Measurements from ENCODE around the gene ALKBH8. TPM values are rescaled to one million over a fixed set of nuclear protein-coding genes. Genes with fewer than 3 reads are reported as not detected.
A peak's percentile ranks its signal among the peaks of the same experiment; 100 is the strongest.

Gene ALKBH8
- total and polyA plus RNA-seq, 2 of the 4 experiments (the other 2 are of a cell fraction): 3.0 to 6.6 TPM

- Histone ChIP-seq H2AFZ (replicated peaks; ENCODE audit: low read length, poor library complexity) (peak within 1 kb of the TSS; percentile 89), H3K79me1 (ENCODE audit: low read depth in 1 of 2, low read length in 2 of 2) (peaks cover 6 to 8% of the 10 kb centered on the region in 2 experiments), H3K27ac (ENCODE audit: insufficient read depth, low read length) (peak within 1 kb of the TSS; percentile 46), H3K9me3 (ENCODE audit: control insufficient read depth, insufficient read depth, low read length) (no peaks in the 10 kb centered on the region), H2AK9ac (replicated peaks; ENCODE audit: low read depth, low read length, poor library complexity) (no peak within 1 kb of the TSS), H4K20me1 (ENCODE audit: insufficient read depth, low read length) (no peaks in the 10 kb centered on the region), H2BK15ac (ENCODE audit: low read depth, low read length) (no peak within 1 kb of the TSS), H4K5ac (ENCODE audit: low read depth, low read length) (peak within 1 kb of the TSS; percentile 94), H2BK20ac (ENCODE audit: low read depth, low read length) (no peak within 1 kb of the TSS), H2BK5ac (ENCODE audit: low read depth, low read length, poor library complexity, severe bottlenecking) (peak within 1 kb of the TSS; percentile 37), H3K56ac (ENCODE audit: extremely low read depth, insufficient read depth, low read length) (peak within 1 kb of the TSS; percentile 68; the same call in 1 of the 2 replicates), H3K9ac (ENCODE audit: low read depth, low read length) (peak within 1 kb of the TSS; percentile 76), H3K4me3 (ENCODE audit: insufficient read depth, low read depth, low read length) (peak within 1 kb of the TSS; percentile 76), H2BK120ac (ENCODE audit: low read depth, low read length) (no peak within 1 kb of the TSS; the same call in 1 of the 2 replicates), H3K27me3 (ENCODE audit: control insufficient read depth, insufficient read depth, low read length) (no peaks in the 10 kb centered on the region), H3K36me3 (ENCODE audit: control insufficient read depth, insufficient read depth, low read length) (peaks cover 10% of the 10 kb centered on the region), H3K4me1 (ENCODE audit: control insufficient read depth, insufficient read depth, low read length) (no peaks in the 10 kb centered on the region), H4K91ac (ENCODE audit: insufficient read depth, low read depth, low read length) (peak within 1 kb of the TSS; percentile 17), H2AK5ac (ENCODE audit: low read depth, low read length) (no peak within 1 kb of the TSS), H3K14ac (replicated peaks; ENCODE audit: low read depth, low read length) (peak within 1 kb of the TSS; percentile 66; the same call in 1 of the 2 replicates), H3K9me1 (ENCODE audit: insufficient read depth, low read length) (no peaks in the 10 kb centered on the region), H4K8ac (ENCODE audit: low read depth in 2 of 2, low read length in 2 of 2) (peak within 1 kb of the TSS; percentile 91 to 97), H3K23ac (ENCODE audit: low read depth, low read length) (peak within 1 kb of the TSS; percentile 57; the same call in 1 of the 2 replicates), H3K18ac (ENCODE audit: low read depth, low read length) (peak within 1 kb of the TSS; percentile 6; the same call in 1 of the 2 replicates), H3K4ac (ENCODE audit: low read depth, low read length) (peak within 1 kb of the TSS; percentile 75), H3K4me2 (ENCODE audit: low read depth, low read length) (peak within 1 kb of the TSS; percentile 99)
- ATAC-seq (ENCODE audit: low read depth): peak; percentile 100
- TF ChIP-seq CHD1 (IDR thresholded peaks at IDR 0.05; ENCODE audit: low read depth, low read length) (no peak), MAZ (IDR thresholded peaks at IDR 0.05; ENCODE audit: borderline replicate concordance, low read depth, low read length) (no peak), BHLHE40 (IDR thresholded peaks at IDR 0.05; ENCODE audit: low read depth, low read length) (no peak), RAD21 (IDR thresholded peaks at IDR 0.05; ENCODE audit: low read length) (no peak), MAFK (IDR thresholded peaks at IDR 0.05; ENCODE audit: low read depth, low read length) (no peak), NFE2L2 (IDR thresholded peaks at IDR 0.05; ENCODE audit: low read depth, low read length) (no peak), USF2 (IDR thresholded peaks at IDR 0.05; ENCODE audit: low read depth, low read length) (no peak), RFX5 (IDR thresholded peaks at IDR 0.05; ENCODE audit: low read depth, low read length) (no peak), CTCF (conservative IDR thresholded peaks at IDR 0.05; ENCODE audit: low read depth, low read length) (no peak), POLR2A (IDR thresholded peaks at IDR 0.05; ENCODE audit: low read depth, low read length) (no peak; the same call in 1 of the 2 replicates), MXI1 (IDR thresholded peaks at IDR 0.05; ENCODE audit: borderline replicate concordance, low read depth, low read length) (no peak), SMC3 (IDR thresholded peaks at IDR 0.05; ENCODE audit: low read depth, low read length) (no peak), ELK1 (IDR thresholded peaks at IDR 0.05; ENCODE audit: borderline replicate concordance, low read depth, low read length) (no peak), CEBPB (IDR thresholded peaks at IDR 0.05; ENCODE audit: low read depth, low read length) (no peak)
- intact Hi-C loops (cut with micrococcal nuclease): no loop called here
- WGBS, 2 experiments (ENCODE audit: extremely low coverage in 2 of 2, insufficient read length in 1 of 2): 0% methylated on average over 11 of the region's 30 CpGs; no CpG with 5 or more reads in 1 of the 2 experiments
- no TSS peak for BruUV-seq (replicated peaks)
- dilution Hi-C loops (cut with HindIII; ENCODE audit: low sequenced_read_pairs, unreplicated experiment): no loop called here
- peak; percentile 96 for DNase-seq
- ChIA-PET POLR2A (ENCODE audit: unreplicated experiment) (interaction anchor here (0.9 kb wide), 1 partner anchor 10 kb away, joined by 3 read pairs; no protein-coding TSS in a partner anchor), CTCF (no interaction called here)
- in situ Hi-C loops (cut with MboI; ENCODE audit: low sequenced_read_pairs): no loop called here
Measured at GRCh38 chr11:107457558-107458271, 107.8 kb downstream of the ALKBH8 start, which contains the start of gene CWF19L2. Gene CWF19L2 (minus strand): TSS chr11:107457825. CDS start chr11:107457816, 9 bp downstream.
